Endometrium (tissue), 2 donors: ENCODE measurements around the gene NDUFV3.
"Not testable (repeated sequence)": the region's sequence is repeated elsewhere in the genome, so short reads cannot be mapped to it uniquely, and the experiment has no call there.

ENCODE experiments used
- FAIRE-seq: peaks from 2 replicates; lab custom pipeline; 2012; peaks lifted over from hg19 to GRCh38; lab: Jason Lieb, UNC
- donor health status: control.
- donor health status: control.

Gene NDUFV3

DNA sequence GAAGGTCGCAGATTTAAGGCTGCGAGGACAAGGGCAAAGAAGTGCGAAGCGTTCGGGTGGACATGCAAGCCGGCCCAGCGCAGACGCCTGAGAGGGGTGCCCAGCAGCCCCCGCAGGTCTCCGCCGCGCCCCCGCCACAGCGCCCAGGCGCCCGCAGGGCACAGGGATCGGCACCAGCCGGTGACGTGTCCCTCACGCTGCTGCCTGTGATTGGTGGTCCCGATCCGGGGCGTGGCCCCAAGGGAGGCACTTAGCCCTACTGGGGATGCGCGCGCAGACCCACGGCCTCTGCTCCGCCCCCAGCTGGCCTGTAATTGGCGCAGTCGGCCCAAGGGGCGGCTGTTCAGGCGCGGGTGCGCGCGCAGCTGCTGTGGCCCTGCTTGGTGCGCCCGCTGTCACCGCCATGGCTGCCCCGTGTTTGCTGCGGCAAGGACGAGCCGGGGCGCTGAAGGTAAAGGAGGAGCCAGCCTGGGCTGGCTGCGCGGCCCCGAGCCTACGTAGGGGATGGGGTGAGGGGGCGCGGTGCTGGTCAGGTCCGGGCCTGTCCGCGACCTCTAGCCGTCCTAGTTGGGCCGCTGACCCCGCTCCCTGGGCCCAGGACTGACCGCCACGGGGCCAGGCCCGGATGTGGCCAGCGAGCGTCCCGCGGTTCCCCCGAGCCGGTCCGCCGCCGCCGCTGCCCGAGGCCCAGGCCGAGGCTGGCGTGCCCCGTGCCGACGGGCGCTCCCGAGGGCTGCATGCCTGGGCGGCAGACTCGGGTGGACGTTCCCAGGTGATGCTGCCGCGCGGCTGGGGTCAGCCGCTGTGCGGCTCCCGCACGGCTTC is at the start of gene NDUFV3:
Gene NDUFV3, plus strand, starts transcription at position 379 of the 825 bp plus-strand sequence. Its CDS starts 25 bp downstream, at position 404.
- FAIRE-seq: peak; percentile 85

DNA sequence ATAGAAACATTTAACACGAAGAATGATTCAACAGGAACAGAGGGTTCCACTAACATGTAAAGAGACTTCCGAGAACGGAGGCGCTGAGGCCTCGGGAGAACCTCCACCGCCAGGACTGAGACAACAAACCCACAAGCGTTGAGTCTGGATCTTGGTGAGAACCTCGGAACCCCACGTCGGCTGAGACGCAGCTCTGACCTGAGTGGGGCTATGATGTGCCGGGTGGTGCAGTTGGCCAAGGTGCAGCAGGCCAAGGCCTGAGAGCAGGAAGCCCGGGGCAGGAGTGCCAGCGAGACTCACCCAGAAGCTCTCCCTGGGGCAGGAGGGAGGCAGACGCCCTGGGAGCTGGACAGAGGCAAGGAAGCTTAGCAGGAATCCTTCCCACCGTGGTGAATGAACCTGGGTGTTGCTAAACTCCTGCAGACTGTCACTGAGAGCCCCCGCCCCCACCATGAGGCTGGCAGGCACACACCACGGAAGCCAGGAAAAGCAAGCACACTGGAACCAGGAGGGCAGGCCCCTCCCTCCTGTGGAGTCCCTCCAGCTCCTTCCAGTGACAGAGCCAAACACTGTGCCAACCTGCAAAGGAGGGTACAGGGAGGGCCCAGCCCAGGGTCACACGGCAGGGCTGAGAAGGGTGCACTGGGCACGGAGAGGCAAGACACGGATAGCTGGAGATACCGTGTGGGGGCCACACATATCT is 48.5 kb upstream of the NDUFV3 start:
- no peak for FAIRE-seq

DNA sequence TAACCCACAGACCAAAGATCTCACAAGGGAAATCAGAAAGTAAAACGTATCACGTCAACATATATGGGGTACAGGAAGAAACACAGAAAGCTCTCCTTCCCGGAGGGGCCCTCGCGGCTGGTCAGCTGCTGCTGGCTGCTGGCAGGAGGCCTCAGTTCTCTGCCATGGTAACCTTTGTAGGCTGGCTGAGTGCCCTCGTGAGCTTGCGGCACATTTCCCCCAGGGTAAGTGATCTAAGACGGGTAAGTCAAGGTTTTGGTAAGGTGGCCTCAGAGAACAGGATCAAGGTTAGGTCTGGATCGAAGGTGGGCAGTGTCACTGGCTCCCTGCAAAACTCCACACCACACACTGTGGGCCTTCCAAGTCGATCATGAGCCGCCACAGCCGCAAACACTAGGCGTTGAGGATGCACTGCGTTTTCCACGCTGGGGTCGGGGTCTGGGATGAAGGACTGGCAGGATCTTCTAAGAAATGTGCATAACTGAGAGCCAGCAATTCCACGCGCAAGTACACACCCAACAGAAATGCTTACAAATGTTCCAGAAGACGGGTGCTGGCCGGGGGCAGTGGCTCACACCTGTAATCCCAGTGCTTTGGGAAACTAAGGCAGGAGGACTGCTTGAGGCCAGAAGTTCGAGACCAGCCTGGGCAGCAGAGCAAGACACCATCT is 47.7 kb upstream of the NDUFV3 start:
- FAIRE-seq: no peak

- no peak for FAIRE-seq
These were observed 46.9 kb upstream of the NDUFV3 start for GRCh38 chr21:42846221-42846620.

DNA sequence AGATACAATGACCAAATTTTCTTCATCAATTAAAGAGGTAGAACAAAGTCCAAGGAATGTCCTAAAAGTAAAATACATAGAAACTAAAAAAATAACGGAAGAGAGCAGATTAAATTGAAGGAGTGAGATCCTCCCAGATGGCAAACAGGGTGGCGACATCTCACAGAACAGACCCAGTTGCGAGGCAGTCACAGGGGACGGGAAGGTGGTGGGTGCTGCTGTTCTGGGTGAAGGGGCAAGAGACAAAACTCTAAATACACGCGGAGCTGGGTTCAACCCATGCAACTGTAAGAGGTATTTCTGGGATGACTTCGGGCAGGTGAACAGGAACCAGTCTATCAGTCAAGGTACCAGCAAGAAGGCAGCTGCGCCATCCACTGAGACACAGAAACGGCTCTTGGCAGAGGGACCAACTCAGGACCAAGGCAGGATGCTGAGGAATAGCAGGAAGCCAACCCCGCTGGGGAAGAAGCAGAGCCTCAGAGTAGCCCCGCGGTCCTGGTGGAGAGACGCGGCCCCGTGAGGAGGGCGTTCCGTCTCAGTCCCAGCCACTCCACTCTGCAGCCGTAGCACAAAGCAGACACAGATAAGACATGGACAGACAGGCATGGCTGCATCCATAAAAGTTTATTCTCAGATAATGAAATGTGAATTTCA is 45.9 kb upstream of the NDUFV3 start:
- FAIRE-seq: no peak

DNA sequence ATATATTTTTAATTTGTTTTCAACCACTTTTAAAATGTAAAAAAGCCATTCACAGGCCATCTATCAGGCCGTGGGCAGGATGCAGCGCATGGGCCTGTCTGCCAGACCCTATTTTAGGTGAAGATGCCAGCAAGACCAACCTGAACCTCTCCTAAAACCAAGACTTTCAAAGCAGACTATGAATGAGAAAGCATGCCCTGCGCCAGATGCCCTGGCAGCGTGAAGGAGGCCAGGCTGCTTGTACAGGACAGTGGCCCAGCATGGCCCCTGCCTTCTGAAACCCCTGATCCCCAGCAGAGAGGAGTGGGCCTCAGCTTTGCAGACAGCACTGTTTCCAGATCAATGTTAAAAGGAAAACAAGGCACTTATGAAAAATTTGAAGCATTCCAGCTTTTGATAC is 45.4 kb upstream of the NDUFV3 start:
- no peak for FAIRE-seq

DNA sequence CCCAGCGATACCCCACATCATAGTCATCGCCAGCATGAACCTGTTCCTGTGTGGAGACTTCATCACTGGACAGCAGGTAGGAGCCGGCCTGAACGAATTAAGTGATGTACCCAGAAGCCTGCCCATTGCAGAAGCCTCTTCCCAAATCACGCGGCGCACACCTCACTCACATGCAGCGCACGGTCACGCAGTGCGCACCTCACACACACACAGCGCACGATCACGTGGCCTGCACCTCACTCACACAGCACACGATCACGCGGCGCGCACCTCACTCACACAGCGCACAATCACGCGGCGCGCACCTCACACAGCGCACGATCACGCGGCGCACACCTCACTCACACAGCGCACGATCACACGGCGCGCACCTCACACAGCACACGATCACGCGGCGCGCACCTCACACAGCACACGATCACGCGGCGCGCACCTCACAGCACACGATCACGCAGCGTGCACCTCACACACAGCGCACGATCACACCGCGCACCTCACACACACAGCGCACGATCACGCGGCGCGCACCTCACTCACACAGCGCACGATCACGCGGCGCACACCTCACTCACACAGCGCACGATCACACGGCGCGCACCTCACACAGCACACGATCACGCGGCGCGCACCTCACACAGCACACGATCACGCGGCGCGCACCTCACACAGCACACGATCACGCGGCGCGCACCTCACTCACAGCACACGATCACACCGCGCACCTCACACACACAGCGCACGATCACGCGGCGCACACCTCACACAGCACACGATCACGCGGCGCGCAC is 44.8 kb upstream of the NDUFV3 start:
- FAIRE-seq: not testable (repeated sequence)

DNA sequence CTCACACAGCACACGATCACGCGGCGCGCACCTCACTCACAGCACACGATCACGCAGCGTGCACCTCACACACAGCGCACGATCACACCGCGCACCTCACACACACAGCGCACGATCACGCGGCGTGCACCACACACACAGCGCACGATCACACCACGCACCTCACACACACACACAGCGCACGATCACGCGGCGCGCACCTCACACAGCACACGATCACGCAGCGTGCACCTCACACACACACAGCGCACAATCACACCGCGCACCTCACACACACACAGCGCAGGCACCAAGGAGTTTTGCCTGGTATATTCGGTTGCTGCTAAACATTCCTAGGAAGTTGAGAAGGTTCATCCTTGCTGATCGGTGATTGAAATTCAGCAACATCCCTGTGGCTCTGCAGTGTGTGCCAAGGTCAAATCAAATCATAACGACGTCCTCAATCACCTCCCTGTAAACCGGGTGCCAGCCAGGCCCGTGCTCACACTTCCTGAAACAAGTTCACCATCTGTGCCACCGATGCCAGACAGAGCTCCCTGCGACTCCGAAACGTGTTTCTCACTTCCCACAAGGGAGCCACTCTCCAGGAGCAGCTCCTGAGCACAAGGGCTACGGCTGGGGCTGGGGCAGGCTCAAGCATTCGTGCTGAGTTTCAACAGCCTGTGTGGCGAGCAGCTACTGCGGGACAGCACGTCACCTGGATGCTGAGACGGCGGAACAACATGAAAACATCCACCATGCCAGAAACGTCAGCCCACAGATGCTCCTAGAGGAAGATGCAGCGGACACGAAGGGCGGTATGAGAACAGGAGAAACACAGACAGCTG is 44.0 kb upstream of the NDUFV3 start:
- no peak for FAIRE-seq

- FAIRE-seq: no peak
These were observed 43.2 kb upstream of the NDUFV3 start for GRCh38 chr21:42849759-42850412.

GRCh38 chr21:42850463-42850862 is 42.6 kb upstream of the NDUFV3 start:
- no peak for FAIRE-seq

DNA sequence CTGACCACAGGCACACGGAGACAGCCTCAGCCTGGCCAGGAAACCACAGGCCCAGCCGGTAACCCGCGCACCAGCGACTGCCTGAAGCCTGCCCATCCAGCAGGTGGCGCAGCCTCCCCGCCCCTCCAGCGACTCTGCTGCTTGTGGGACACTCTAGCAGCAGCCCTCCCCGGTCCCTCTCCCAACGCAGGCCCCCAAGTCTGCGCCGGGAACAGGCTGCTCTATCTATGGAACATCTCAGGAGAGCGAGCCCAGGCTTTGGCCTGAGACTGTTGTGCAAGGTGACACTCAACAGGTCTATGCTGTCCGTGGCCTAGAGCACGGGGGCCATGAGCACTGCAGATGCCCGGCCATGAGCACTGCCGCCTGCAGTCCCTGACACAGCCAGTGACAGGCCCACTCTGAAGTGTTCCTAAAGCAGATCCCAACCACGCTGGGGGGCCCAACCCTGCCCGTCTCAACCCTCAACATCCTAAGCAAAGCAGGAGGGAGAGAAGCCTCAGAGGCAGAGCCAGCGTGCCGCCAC is 42.2 kb upstream of the NDUFV3 start:
- no peak for FAIRE-seq

DNA sequence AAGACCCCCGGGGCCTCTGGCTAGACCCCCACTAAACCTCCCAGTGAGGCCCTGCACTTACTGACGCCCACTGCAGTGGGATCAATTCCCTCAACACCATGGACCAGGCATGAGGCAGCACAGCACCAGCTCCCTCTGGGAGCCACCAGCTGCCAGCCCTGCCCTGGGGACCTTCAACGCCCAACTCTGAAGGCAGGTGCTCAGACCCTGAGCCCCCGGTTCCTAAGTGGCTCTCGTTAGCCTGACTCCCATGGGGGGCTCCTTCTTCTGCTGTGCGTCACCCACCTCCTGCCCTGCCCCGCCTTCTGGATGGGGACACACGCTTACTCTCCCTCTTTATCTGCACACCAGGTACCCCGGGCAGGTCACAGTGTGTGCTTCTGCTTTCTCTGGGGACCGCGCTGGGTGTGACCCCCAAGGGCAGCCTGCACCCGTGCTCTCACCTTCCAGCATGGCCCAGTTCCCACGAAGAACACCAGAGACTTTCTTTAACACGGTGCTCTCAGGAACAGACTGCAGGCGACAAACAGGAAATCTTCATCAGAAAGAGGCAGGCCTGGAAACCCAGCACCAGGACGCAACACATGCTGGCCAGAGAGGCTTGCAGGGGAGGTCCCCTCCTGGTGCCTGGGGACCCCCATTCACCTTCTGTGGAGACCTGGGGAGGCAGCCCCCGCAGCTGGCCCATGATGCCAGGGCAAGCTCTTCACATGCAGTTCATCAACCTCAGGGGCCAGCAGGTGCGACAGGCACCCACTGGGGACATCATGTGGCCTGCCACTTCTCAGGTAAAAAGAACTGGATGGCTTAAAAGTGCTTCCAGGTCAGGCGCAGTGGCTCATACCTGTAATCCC is 41.1 kb upstream of the NDUFV3 start:
- no peak for FAIRE-seq

DNA sequence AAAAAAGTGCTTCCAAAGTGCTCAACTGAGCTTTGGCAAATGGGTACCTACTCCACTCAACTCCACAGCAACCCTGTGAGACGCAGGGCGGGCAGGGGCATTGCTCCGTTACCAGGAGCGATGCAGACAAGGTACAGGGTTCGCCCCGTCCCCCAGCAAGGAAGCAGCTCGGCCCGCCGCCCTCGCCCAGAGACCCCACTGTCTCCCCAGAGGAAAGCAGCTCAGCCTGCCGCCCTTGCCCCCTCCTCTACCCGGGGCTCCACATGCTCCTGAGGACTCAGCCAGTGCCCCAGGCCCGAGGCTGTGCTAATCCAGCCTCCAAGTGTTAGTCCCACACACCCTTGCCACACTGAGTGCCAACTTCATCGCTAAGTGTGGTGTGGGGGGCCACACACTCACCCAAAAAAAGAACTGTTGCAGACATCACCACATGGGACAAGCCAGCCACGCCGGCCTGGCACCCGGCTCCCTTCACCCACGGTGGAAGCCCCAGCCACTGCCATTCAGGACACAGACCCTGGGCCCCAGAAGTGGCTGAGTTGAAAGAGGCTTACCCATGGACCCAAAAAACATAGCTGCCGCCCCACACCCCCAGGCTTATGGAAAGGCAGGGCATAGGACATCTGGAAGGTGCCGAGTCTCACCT is 40.1 kb upstream of the NDUFV3 start:
- FAIRE-seq: no peak

DNA sequence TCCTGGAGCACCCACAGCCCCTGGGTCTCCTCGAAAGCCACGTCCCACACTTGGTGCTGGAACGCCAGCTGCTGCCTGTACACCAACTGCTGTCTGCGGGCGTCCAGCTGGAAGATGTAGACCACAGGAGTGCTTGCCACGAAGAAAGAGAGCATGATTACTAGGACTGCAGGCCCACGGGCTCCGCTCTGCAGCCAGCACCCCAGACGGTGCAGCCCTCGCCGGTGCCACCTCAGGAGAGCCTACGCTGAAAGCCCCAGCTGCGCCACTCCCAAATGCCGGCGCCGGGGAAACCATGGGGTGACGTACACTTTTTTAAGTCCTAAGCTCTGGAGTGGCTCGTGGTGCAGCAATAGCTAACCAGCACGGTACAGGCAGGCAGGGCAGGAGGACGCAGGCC is 39.5 kb upstream of the NDUFV3 start:
- no peak for FAIRE-seq

GRCh38 chr21:42854246-42855010 is 38.7 kb upstream of the NDUFV3 start:
- FAIRE-seq: no peak

- FAIRE-seq: no peak
These were observed 37.8 kb upstream of the NDUFV3 start for GRCh38 chr21:42855171-42855936.

DNA sequence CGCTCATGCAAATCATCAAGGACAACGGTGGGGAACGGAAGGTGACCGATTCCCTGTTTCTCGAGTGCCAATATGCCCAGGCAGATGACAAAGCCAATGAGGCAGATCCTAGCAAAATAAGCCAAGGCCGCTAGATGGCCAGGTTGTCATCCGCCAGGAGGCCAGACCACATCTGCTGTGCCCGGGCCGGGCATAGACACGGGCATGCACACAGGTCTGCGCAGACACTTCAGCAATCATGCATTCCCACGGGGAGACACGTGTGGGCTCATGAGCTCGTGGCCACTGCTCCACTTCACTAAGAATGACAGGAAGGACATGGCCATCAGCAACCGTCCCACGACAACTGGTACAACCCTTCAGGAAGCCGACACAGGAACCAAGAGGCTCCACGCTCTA is 37.2 kb upstream of the NDUFV3 start:
- FAIRE-seq: no peak
